CD1c-positive myeloid dendritic cell (primary cell): ENCODE results near the gene DNM2.

Experiments used
- DNase-seq: peaks from one replicate; pipeline ENCODE4 v3.0.0-alpha.2; 2016; ENCODE audit errors: extremely low spot score

Gene DNM2

DNA sequence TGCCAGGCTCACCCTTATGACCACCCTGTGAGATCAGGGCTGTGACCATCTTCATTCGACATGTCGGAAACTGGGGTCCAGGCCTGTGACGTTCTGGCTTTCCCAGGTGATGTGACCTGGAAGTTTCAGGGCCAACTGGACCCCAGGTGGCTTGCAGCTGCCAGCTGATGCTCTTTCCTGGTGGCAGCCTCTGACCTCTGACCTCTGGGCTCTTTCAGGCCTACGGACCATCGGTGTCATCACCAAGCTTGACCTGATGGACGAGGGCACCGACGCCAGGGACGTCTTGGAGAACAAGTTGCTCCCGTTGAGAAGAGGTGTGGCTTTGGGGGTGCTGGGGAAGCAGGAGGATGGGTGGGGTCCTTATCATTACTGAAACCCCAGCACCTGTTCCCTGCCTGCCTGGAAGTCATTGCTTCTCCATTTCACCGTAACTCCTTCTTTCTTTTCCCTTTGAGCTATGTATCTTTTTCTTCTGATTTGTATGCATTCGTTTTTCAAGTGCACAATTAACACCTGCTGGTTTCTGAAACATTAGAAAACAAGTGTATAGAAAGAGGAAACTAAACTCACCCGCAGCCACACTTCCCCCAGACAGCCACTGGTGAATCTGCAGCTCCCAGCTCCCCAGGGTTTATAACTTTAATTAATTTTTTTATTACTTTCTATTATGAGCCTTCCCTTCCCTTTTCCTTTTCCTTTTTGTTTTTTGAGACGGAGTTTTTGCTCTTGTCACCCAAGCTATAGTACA is 59.2 kb downstream of the DNM2 start:
- DNase-seq: peak; percentile 25

DNA sequence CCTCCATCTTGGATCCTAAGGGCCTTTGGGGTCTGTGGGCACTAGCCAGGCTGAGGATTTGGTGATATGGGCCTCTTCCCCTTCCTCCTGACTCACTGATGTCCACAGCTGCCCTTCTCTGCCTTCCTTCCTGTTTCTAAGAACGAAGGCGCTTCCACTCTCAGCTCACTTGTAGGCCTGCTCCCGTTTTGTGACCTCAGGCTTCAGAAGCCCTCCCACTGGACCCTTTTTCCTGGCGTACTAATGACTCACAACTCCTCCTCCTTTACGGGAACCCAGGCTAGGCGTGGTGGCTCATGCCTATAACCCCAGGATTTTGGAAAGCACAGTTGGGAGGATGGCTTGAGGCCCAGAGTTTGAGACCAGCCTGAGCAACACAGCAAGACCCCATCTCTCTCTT is 62.5 kb downstream of the DNM2 start:
- peak; percentile 92 for DNase-seq

- peak; percentile 57 for DNase-seq
Measured at GRCh38 chr19:10782795-10783194, 64.9 kb downstream of the DNM2 start.

GRCh38 chr19:10784257-10784656 is 66.4 kb downstream of the DNM2 start:
- DNase-seq: peak; percentile 88

DNA sequence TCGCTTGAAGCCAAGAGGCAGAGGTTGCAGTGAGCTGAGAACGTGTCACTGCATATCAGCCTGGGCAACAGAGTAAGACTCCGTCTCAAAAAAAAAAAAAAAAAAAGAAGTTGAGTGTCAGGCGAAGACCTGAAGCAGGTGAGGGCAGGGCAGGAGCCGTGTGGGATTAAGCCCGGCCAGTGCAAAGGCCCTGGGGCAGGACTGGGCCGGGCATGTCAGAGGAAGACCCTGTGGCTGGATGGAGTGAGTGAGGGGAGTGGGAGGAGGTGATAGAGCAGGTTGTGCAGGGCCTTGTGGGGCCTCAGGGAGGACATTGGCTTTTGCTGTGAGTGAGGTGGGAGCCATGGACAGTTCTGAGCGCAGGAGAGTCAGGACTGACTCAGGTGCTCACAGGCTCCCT is 70.3 kb downstream of the DNM2 start:
- no peak for DNase-seq

DNA sequence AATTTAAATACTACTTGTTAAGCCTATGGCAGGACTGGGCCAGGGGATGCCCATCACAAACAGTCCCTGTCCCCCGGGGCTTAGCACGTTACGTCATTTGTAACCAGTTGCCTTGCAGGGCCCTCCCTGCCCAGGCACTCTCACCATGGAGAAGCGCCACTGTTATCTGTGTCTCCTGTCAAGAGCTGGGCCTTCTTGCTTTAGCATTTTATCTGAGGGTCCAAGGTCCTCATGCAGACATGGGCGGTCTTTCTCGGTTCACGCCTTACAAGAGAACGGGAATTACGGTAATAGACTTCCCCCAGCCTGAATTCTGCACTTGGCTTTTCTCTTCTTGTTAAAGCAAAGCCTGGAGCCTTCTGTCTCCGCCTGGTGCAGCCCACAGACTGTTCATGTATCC is 72.0 kb downstream of the DNM2 start:
- no peak for DNase-seq

DNA sequence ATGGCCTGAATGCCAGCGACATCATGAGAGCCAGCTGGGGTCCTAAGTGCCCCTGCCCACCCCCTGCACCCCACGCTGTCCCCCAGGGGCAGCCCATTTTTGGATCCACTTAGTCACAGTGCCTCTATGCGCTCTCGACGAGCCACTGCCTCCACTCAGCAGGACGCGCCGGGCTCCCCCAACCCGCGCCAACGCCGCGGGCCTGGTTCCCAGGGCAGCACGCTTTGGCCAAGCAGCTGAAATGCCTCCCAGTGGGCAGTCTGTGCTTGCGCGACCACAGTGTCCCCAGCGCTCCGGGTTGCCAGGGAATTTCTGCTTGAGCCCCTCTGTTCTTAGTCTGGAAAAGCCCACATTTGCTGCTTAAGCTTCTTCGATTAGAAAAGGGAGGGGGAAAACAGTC is 78.8 kb downstream of the DNM2 start:
- no peak for DNase-seq

DNA sequence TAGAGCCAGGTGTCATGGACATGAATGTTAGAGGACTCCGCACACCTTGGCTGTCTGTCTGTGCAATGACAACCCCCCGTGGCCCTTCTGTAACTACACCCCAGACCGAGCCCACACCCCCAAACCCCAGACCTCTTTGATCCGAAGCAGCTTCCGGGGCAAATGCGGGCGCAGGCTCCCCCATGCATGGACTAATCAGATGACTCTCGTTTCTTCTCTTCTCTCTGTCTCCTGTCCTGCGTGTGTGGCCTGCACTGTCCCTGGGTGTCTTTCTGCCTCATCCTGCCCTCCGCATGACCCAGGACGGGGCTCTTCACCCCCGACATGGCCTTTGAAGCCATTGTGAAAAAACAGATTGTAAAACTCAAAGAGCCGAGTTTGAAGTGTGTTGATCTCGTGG is 79.2 kb downstream of the DNM2 start:
- DNase-seq: no peak

DNA sequence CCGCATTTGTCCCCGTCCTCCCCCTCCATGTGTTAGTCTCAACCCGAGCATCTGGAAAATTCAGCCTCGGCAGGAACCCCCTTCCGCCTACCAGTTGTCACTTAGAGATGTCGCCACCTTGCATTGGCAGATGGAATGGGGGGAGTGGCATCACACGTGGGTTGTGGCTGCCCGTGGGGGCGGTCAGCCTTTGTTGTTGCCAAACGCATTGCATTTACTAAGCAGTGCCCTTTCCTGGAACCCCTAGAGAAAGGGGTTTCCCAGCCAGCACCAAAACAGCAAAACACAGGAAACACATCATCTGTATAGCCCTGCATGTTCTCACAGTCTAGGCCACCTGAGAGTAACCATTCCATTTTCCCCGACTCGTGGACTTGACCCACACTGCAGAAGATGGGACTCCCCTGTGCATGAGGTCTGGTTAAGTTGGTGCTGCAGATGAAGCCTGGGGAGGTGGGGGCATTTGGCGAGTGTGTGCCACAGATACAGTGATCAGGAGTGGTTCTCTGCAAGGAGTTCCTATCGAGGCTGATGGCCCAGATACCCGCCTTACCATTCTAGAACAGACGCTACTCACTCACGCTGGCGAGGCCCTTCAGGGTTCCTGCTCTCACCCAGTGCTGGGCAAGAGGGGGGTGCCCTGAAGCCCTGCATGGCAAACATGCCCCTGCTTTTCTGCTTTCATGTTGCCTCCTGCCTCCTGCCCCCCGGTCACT is 79.8 kb downstream of the DNM2 start:
- peak; percentile 46 for DNase-seq

DNA sequence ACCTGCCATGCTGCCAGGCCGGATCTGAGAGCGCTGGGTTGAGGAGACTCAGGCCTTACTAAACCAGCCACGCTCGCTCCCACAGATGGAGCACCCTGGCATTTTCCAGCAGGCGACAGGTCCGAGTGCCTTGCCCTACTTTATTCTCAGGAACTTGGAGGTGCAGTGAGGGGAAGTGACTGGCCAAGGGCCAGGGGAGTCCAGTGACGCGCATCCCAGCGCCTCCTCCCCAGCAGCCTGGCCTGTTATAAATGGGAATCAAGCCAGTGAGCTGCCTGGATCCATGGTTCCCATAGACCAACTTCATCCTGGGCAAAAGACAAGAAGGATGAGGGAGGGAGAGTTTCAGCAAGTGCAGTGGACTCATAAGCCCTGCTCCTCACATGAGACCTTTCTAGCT is 82.6 kb downstream of the DNM2 start:
- DNase-seq: no peak

- no peak for DNase-seq
Measured at GRCh38 chr19:10802479-10802878, 84.6 kb downstream of the DNM2 start.

DNA sequence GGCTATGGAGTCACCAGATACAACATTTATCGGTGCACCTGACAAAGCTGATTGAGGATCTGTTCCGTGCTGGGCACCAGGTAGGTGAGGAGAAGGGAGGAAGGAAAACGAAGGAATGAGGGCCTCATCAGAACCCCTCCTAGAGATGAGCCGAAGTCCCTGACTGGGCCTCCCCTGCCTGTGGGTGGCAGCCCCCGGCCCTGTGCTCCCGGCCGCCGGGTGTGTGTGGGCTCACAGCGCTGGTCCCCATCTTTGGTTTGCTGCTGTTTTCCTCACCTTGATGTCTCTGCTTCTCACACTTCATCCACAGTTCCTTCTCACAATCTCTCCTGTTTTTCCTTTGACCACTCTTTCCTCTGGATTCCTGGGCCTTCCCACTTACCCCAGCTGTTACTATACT is 85.4 kb downstream of the DNM2 start:
- no peak for DNase-seq

DNA sequence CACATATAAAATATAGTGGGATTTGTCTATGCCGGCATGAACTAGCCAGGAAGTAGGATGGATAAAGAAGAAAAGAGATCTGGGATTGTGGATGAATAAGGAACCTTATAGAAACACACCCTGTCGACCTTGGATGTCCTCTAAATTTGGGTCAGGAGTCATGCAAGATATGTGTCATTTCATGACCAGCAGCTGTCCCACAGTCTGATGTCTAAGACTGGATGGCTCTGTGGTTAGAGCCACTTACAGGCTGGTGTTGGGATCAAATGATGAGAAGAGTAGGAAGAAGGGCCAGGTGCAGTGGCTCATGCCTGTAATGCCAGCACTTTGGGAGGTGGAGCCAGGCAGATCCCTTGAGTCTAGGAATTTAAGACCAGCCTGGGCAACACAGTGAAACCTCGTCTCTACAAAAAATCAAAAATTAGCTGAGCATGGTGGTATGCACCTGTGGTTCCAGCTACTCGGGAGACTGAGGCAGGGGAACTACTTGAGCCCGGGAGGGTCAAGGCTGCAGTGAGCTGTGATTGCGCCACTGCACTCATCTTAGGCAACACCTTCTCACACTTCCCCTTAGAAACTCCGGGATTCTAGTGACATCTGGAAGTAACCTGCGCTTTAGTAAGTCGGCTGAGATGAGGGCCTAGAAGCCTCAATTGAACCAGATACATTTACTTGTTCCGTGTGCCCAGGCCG is 87.3 kb downstream of the DNM2 start:
- peak; percentile 80 for DNase-seq

DNA sequence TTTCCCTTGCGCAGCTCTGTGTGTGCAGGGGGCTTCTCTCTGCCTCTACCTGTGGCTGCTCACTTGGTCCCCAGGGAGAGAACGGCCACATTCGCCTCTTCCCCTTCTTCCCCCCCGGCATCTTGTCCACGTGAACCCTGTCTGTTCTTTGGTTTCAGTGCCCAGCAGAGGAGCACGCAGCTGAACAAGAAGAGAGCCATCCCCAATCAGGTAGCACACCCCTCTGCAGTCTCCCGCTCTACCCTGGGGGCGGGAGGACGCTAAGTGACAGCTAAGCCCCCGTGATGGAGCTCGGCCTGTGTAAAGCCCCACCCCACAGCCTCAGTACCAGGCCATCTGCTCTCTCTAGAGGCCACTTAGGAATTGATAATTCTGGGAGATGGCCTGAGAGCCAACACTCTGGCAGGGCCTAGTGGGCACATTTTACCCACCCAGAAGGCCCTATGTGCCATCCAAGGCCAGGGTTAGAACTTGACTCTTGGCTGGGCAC is 87.9 kb downstream of the DNM2 start:
- DNase-seq: no peak

DNA sequence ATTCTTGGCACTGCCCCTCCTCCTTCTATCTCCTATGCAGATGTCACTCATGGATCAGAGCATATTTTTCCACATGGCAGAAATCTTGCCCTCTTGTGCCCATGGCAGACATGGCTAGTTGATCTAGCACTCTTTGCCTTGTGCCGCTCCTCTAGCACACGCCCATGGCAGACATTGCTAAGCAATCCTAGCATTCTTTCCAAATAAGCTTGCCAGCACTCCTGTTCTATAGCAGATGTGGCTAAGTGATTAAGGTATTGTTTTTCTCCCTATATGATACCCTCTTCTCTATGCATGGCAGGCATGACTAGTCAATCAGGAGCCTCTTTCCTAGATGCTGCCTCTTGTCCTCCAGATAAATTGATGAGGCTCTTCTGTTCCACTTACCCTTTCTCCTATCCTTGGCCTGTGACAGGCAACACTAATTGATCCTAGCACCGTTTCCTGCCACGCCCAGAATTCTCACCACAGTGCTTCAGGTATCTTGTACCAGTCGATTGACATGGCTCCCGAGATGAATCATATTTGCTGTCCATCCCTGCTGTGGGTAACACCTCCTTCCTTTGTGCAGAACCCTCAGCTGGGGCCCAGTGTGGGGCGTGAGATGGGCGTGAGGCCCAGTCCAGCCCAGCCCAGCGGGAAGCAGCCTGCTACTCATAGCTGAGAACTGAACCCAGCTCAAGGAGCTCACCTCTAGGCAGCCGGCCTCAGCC is 91.2 kb downstream of the DNM2 start:
- peak; percentile 27 for DNase-seq

DNA sequence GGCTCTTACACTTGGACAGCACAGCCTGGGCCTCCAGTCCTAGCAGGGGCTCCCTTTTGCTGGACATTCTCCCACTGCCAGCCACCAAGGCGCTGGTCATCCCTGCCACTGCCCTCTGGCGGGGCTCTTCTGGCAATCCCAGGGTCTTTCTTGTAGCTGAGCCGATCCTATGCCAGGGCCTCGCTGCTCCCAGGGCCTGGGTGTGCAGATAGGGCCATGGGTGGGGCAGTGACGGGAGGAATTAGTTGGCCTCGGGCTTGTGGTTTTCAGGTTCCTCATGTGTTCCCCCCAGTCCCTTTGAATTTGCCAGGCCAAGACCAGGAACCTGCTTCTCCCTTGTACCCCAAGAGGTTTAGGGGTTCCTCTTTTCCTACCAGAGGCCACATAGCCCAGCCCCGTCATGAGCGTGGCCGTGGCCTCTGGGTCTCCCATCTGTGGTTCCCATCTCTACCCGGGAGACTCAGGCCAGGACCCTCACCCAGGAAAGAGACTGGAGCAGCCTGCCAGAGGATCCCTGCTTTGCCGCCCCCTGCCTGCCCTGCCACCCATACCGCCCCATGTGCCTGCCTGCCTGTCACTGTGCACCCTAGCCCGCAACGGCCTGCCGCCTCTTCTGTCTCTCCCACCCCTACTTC is 91.9 kb downstream of the DNM2 start:
- peak; percentile 79 for DNase-seq

DNA sequence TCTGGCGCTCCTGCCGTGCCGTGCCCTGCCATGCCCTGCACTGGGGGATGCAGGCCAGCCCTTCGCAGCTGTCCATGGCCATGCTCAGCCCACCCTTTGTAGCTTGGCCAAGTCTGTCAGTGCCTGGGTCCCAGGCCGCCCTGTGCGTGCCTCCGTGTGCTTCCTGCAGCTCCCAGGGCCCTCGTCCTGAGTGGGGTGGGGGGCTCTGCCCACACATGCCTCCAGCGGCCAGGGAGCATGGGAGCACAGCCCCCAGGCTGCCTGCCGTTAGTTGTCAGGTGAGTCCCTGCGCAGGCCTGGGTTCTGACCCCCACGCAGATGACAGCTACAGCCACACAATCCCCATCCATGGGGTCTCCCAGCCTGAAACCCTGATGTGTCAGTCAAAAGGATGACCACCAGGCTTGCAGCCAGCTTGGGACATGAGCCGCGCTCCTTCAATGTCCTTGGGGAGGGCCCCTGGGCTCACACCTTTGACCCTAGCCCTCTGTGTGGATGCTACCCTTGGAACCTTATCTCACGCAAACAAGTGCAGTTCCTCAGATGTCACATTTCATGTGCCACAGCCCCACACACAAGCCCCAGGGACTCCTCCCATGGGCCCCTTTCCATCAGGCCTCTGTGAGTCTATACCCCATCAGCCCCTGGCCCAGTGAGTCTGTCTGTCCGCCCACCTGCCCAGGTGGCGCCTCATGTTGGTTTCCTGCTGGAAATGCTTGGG is 93.7 kb downstream of the DNM2 start:
- DNase-seq: no peak

DNA sequence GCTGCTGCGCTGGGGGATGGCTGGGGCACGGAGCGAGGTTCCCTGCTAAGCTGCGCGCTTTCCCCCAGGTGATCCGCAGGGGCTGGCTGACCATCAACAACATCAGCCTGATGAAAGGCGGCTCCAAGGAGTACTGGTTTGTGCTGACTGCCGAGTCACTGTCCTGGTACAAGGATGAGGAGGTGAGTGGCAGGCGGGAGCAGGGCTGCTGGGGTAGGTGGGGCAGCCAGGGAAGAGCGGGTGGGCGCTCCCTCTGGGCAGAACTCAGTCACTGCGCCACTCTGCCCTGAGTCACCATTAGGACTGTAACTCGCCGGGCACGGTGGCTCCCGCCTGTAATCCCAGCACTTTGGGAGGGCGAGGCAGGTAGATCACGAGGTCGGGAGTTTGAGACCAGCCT is 94.3 kb downstream of the DNM2 start:
- no peak for DNase-seq

GRCh38 chr19:10812902-10813404 is 95.1 kb downstream of the DNM2 start:
- peak; percentile 82 for DNase-seq

GRCh38 chr19:10815007-10815536 is 97.2 kb downstream of the DNM2 start:
- DNase-seq: peak; percentile 21
